Neural cell (in vitro differentiated cells): ENCODE data around the gene UGT2A2. TPM values are rescaled to one million over a fixed set of nuclear protein-coding genes. Genes with fewer than 3 reads are reported as not detected.

ENCODE experiments used
- H2AFZ ChIP-seq: fragments of 200-600, 300-800 bp; sonication (generic), shearing (Covaris generic); 2 replicates; pipeline ENCODE4 v1.6.0; 2014; ENCODE audit warnings: low read depth, mild to moderate bottlenecking, antibody characterized with exemption, low read length, moderate library complexity
- H3F3A ChIP-seq: fragments of 200-600 bp; shearing (Covaris generic); 2 replicates; pipeline ENCODE4 v1.6.1; 2016; ENCODE audit warnings: mild to moderate bottlenecking, moderate library complexity, mixed read lengths, antibody characterized with exemption, low read length; ENCODE audit not compliant: insufficient read depth, poor library complexity, severe bottlenecking
- H3K27ac ChIP-seq: fragments of 200-600, 300-800 bp; sonication (generic), shearing (Covaris generic); 2 replicates; pipeline ENCODE4 v1.5.1; 2014; ENCODE audit warnings: mild to moderate bottlenecking, low read length, moderate library complexity
- H3K27me3 ChIP-seq: fragments of 300-800, 200-600 bp; sonication (generic), shearing (Covaris generic); 2 replicates; pipeline ENCODE4 v1.6.0; 2014; ENCODE audit warnings: mild to moderate bottlenecking, low read depth, low read length, moderate library complexity; ENCODE audit not compliant: insufficient read depth
- H3K36me3 ChIP-seq: fragments of 300-800, 200-600 bp; sonication (generic), shearing (Covaris generic); 2 replicates; pipeline ENCODE4 v1.5.1; 2014; ENCODE audit warnings: mild to moderate bottlenecking, antibody characterized with exemption, low read length, moderate library complexity; ENCODE audit not compliant: insufficient read depth
- H3K4me2 ChIP-seq: fragments of 300-800, 200-600 bp; sonication (generic), shearing (Covaris generic); 2 replicates; pipeline ENCODE4 v1.6.0; 2014; ENCODE audit warnings: mild to moderate bottlenecking, low read length
- H3K4me3 ChIP-seq: fragments of 300-800, 200-600 bp; sonication (generic), shearing (Covaris generic); 2 replicates; pipeline ENCODE4 v1.5.1; 2014; ENCODE audit warnings: mild to moderate bottlenecking, low read length, moderate library complexity
- H3K79me2 ChIP-seq: fragments of 200-600 bp; shearing (Covaris generic); replicated peaks from 2 replicates; pipeline ENCODE4 v1.6.0; 2014; ENCODE audit warnings: mild to moderate bottlenecking, low read length, moderate library complexity; ENCODE audit not compliant: insufficient read depth
- H3K9ac ChIP-seq: fragments of 300-800, 200-600 bp; sonication (generic), shearing (Covaris generic); 2 replicates; pipeline ENCODE4 v1.6.1; 2016; ENCODE audit warnings: mild to moderate bottlenecking, low read length, mixed read lengths
- H3K9me2 ChIP-seq: fragments of 200-600 bp; shearing (Covaris generic); 2 replicates; pipeline ENCODE4 v1.6.1; 2016; ENCODE audit warnings: mild to moderate bottlenecking, low read length, mixed read lengths; ENCODE audit not compliant: insufficient read depth
- H3K9me3 ChIP-seq: fragments of 200-600, 300-800 bp; sonication (generic), shearing (Covaris generic); 2 replicates; pipeline ENCODE4 v1.6.1; 2016; ENCODE audit warnings: mild to moderate bottlenecking, mixed run types, low read length, moderate library complexity, mixed read lengths
- H4K20me1 ChIP-seq: fragments of 200-600 bp; shearing (Covaris generic); 2 replicates; pipeline ENCODE4 v1.6.1; 2016; ENCODE audit warnings: mild to moderate bottlenecking, mixed run types; ENCODE audit not compliant: insufficient read depth
- CTCF ChIP-seq: fragments of 450-650 bp; IDR thresholded peaks from 2 replicates; pipeline ENCODE4 v1.5.1; 2014; ENCODE audit warnings: antibody characterized with exemption, mild to moderate bottlenecking, moderate library complexity; ENCODE audit not compliant: poor library complexity, severe bottlenecking
- EP300 ChIP-seq: fragments of 450-650 bp; conservative IDR thresholded peaks from 2 replicates; pipeline ENCODE4 v1.6.1; 2014; ENCODE audit warnings: antibody characterized with exemption, mild to moderate bottlenecking, moderate library complexity; ENCODE audit not compliant: poor library complexity, severe bottlenecking
- EZH2 ChIP-seq: fragments of 200-600, 300-800 bp; shearing (Covaris generic), sonication (generic); IDR thresholded peaks from 2 replicates; pipeline ENCODE4 v1.6.1; 2014; ENCODE audit warnings: antibody characterized with exemption, low read length, borderline replicate concordance, mild to moderate bottlenecking; ENCODE audit not compliant: insufficient read depth, poor library complexity, severe bottlenecking
- MXI1 ChIP-seq: fragments of 450-650 bp; conservative IDR thresholded peaks from 2 replicates; pipeline ENCODE4 v1.6.1; 2014; ENCODE audit warnings: antibody characterized with exemption, mild to moderate bottlenecking; ENCODE audit not compliant: poor library complexity, severe bottlenecking
- POLR2AphosphoS5 ChIP-seq: IDR thresholded peaks from 2 replicates; pipeline ENCODE4 v1.6.1; 2012
- RAD21 ChIP-seq: fragments of 450-650 bp; conservative IDR thresholded peaks from 2 replicates; pipeline ENCODE4 v1.6.1; 2014; ENCODE audit warnings: antibody characterized with exemption, mild to moderate bottlenecking, moderate library complexity
- SMC3 ChIP-seq: fragments of 450-650 bp; conservative IDR thresholded peaks from 2 replicates; pipeline ENCODE4 v1.6.1; 2014; ENCODE audit warnings: antibody characterized with exemption, mild to moderate bottlenecking, moderate library complexity; ENCODE audit not compliant: poor library complexity
- TAF1 ChIP-seq: IDR thresholded peaks from 2 replicates; pipeline ENCODE4 v1.6.1; 2012; ENCODE audit warnings: low read depth
- polyA plus RNA-seq: library from polyadenylated mRNA; depleted of rRNA; stranded (reverse); fragments of >200 nt; gene quantifications from 2 replicates; pipeline ENCODE4 v1.2.3, GENCODE V29; 2014
- TF ChIP-seq, protein P1 (sequence below): IDR thresholded peaks from 2 replicates; pipeline ENCODE4 v1.6.1; 2012; ENCODE audit warnings: borderline replicate concordance

The UGT2A2 gene
- polyA plus RNA-seq, 1 donor from 2014 or later = not detected

DNA sequence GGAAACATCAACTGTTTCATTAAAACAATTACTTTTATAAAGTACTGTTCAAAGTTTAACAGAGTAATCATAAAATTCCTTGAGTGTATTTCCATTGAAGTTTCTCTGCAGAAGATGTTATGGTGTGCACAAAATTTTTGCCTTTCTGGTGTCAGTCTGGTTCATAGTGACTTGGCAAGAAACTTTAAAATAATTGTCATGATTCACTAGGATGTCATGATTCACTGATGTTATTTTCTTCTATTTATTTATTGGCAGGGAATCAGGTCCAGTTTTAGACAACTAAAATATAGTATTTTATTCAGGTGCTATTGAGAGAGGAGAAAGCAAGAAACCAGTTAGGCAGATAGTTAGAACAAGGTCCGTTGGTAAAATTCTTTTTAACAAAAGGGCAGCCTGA is 9.8 kb upstream of the UGT2A2 start:
- TF ChIP-seq RAD21 (no peak), EP300 (no peak), SMC3 (no peak), MXI1 (no peak), TAF1 (no peak), POLR2AphosphoS5 (no peak), CTCF (no peak), EZH2 (no peak)
- TF ChIP-seq, protein P1, sequence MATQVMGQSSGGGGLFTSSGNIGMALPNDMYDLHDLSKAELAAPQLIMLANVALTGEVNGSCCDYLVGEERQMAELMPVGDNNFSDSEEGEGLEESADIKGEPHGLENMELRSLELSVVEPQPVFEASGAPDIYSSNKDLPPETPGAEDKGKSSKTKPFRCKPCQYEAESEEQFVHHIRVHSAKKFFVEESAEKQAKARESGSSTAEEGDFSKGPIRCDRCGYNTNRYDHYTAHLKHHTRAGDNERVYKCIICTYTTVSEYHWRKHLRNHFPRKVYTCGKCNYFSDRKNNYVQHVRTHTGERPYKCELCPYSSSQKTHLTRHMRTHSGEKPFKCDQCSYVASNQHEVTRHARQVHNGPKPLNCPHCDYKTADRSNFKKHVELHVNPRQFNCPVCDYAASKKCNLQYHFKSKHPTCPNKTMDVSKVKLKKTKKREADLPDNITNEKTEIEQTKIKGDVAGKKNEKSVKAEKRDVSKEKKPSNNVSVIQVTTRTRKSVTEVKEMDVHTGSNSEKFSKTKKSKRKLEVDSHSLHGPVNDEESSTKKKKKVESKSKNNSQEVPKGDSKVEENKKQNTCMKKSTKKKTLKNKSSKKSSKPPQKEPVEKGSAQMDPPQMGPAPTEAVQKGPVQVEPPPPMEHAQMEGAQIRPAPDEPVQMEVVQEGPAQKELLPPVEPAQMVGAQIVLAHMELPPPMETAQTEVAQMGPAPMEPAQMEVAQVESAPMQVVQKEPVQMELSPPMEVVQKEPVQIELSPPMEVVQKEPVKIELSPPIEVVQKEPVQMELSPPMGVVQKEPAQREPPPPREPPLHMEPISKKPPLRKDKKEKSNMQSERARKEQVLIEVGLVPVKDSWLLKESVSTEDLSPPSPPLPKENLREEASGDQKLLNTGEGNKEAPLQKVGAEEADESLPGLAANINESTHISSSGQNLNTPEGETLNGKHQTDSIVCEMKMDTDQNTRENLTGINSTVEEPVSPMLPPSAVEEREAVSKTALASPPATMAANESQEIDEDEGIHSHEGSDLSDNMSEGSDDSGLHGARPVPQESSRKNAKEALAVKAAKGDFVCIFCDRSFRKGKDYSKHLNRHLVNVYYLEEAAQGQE = no peak
- no peak overlapping the region for H3K9ac ChIP-seq
- H2AFZ ChIP-seq = no peak overlapping the region
- no peaks in the 10 kb centered on the region for H3K9me3 ChIP-seq
- no peaks in the 10 kb centered on the region for H4K20me1 ChIP-seq
- H3K4me2 ChIP-seq = no peak overlapping the region
- no peak overlapping the region for H3K27ac ChIP-seq
- no peaks in the 10 kb centered on the region for H3K9me2 ChIP-seq
- no peaks in the 10 kb centered on the region for H3K27me3 ChIP-seq
- no peak overlapping the region for H3K4me3 ChIP-seq
- no peaks in the 10 kb centered on the region for H3K36me3 ChIP-seq
- no peaks in the 10 kb centered on the region for H3K79me2 ChIP-seq
- no peaks in the 10 kb centered on the region for H3F3A ChIP-seq

GRCh38 chr4:69642961-69643360 is 3.5 kb upstream of the UGT2A2 start:
- H3K4me3 ChIP-seq = no peak overlapping the region
- H2AFZ ChIP-seq = no peak overlapping the region
- H3K9ac ChIP-seq = no peak overlapping the region
- no peaks in the 10 kb centered on the region for H3K36me3 ChIP-seq
- H3K9me3 ChIP-seq = no peaks in the 10 kb centered on the region
- H4K20me1 ChIP-seq = no peaks in the 10 kb centered on the region
- H3F3A ChIP-seq = no peaks in the 10 kb centered on the region
- H3K27me3 ChIP-seq = no peaks in the 10 kb centered on the region
- H3K4me2 ChIP-seq = no peak overlapping the region
- TF ChIP-seq SMC3 (no peak), POLR2AphosphoS5 (no peak), RAD21 (no peak), EP300 (no peak)
- no peaks in the 10 kb centered on the region for H3K9me2 ChIP-seq
- no peaks in the 10 kb centered on the region for H3K79me2 ChIP-seq
- no peak overlapping the region for H3K27ac ChIP-seq

GRCh38 chr4:69640289-69640688 is 847 bp upstream of the UGT2A2 start:
- H3K36me3 ChIP-seq = no peaks in the 10 kb centered on the region
- no peak overlapping the region for H3K4me2 ChIP-seq
- no peaks in the 10 kb centered on the region for H3K27me3 ChIP-seq
- H3K9me2 ChIP-seq = no peaks in the 10 kb centered on the region
- H4K20me1 ChIP-seq = no peaks in the 10 kb centered on the region
- no peaks in the 10 kb centered on the region for H3K79me2 ChIP-seq
- H3K9me3 ChIP-seq = no peaks in the 10 kb centered on the region
- H3K27ac ChIP-seq = no peak overlapping the region
- no peak overlapping the region for H3K9ac ChIP-seq
- no peak overlapping the region for H2AFZ ChIP-seq
- no peak overlapping the region for H3K4me3 ChIP-seq
- H3F3A ChIP-seq = no peaks in the 10 kb centered on the region
- TF ChIP-seq EP300 (no peak), TAF1 (no peak), RAD21 (no peak), CTCF (no peak), EZH2 (no peak), POLR2AphosphoS5 (no peak)
- TF ChIP-seq, protein P1 = no peak
